Uterus (tissue), 4 donors: ENCODE results near the gene PUDP. TPM values are rescaled to one million over a fixed set of nuclear protein-coding genes. Genes with fewer than 3 reads are reported as not detected.

Source experiments
- DNase-seq, 2 donors: peaks; one replicate each; pipeline ENCODE4 v3.0.0-alpha.2; 2019 to 2020
- H3K27ac ChIP-seq, 2 donors: fragments of 200-600 bp; sonication (generic); 1 replicate in 1 of 2; 2 replicates in 1 of 2; pipeline ENCODE4 v1.5.1; 2016 to 2018
- H3K27me3 ChIP-seq, 2 donors: fragments of 200-600 bp; sonication (generic); one replicate each; pipeline ENCODE4 v1.5.1; 2018 to 2019; ENCODE audit warnings: control low read depth in 1 of 2
- H3K36me3 ChIP-seq, 2 donors: fragments of 200-600 bp; sonication (generic); one replicate each; pipeline ENCODE4 v1.5.1; 2019; ENCODE audit warnings: control low read depth in 1 of 2
- H3K4me1 ChIP-seq, 2 donors: fragments of 200-600 bp; sonication (generic); one replicate each; pipeline ENCODE4 v1.5.1; 2018 to 2019; ENCODE audit warnings: control low read depth in 1 of 2
- H3K4me3 ChIP-seq, 2 donors: fragments of 200-600 bp; sonication (generic); 1 replicate in 1 of 2; 2 replicates in 1 of 2; pipeline ENCODE4 v1.5.1; 2018 to 2019; ENCODE audit warnings: mild to moderate bottlenecking in 1 of 2
- H3K9me3 ChIP-seq, 2 donors: fragments of 200-600 bp; sonication (generic); one replicate each; pipeline ENCODE4 v1.5.1; 2019; ENCODE audit warnings: control low read depth in 1 of 2
- CTCF ChIP-seq, 4 experiments: fragments of 200-600 bp in 2 of 4; fragments of 450-650 bp in 2 of 4; sonication (generic) in 2 of 4; IDR thresholded peaks; one replicate each; pipeline ENCODE4 v1.5.1; 2016 to 2019; ENCODE audit warnings: antibody characterized with exemption in 4 of 4, mild to moderate bottlenecking in 2 of 4, moderate library complexity in 1 of 4
- POLR2A ChIP-seq, 2 donors: fragments of 450-650 bp; IDR thresholded peaks; one replicate each; pipeline ENCODE4 v1.6.1; 2016; ENCODE audit warnings: antibody characterized with exemption in 2 of 2, mild to moderate bottlenecking in 1 of 2, moderate library complexity in 1 of 2
- intact Hi-C: fragments of 100-400 bp; cut with DNase I; formaldehyde crosslinking; loops from one replicate; pipeline ENCODE4 v1.15.1; 2023; ENCODE audit warnings: low total_unique reads
- total RNA-seq, 4 donors: library from RNA; depleted of rRNA in 3 of 4; stranded (reverse); fragments of >200 nt in 3 of 4; gene quantifications; one replicate each; pipeline versions ENCODE4 v1.1.0 to v1.2.4, GENCODE V29; 2014 to 2023
- donor health status: DM: yes; HTN: yes; CAD: no.

PUDP gene
- total RNA-seq, 4 donors from 2014 or later: 11.4 to 32.3 (median 14.5) TPM

GRCh38 chrX:7059214-7059838, 88.6 kb downstream of the PUDP start:
- Histone ChIP-seq H3K27ac (no peak overlapping the region), H3K27me3 (no peaks in the 10 kb centered on the region), H3K9me3 (no peaks in the 10 kb centered on the region), H3K36me3 (no peaks in the 10 kb centered on the region), H3K4me1 (no peaks in the 10 kb centered on the region), H3K4me3 (no peak overlapping the region)
- TF ChIP-seq POLR2A (IDR thresholded peaks at IDR 0.05): no peak
- no peak for TF ChIP-seq CTCF (IDR thresholded peaks at IDR 0.05)
- no peak for DNase-seq
- intact Hi-C loops: no loop called here

GRCh38 chrX:7055386-7056137, 92.4 kb downstream of the PUDP start:
- Histone ChIP-seq H3K27ac (no peak overlapping the region), H3K4me3 (no peak overlapping the region)
- intact Hi-C loops: no loop called here

GRCh38 chrX:7054219-7055216, 93.4 kb downstream of the PUDP start:
- no peaks in the 10 kb centered on the region for H3K9me3 ChIP-seq
- no peaks in the 10 kb centered on the region for H3K36me3 ChIP-seq
- H3K27ac ChIP-seq: no peak overlapping the region
- no peaks in the 10 kb centered on the region for H3K4me1 ChIP-seq
- intact Hi-C loops: no loop called here
- TF ChIP-seq CTCF (IDR thresholded peaks at IDR 0.05) (no peak), POLR2A (IDR thresholded peaks at IDR 0.05) (no peak)
- no peak overlapping the region for H3K4me3 ChIP-seq
- no peak for DNase-seq
- H3K27me3 ChIP-seq: no peaks in the 10 kb centered on the region

More at GRCh38 chrX:7055386-7056137, 92.4 kb downstream of the PUDP start:
- Histone ChIP-seq H3K27me3 (no peaks in the 10 kb centered on the region), H3K36me3 (no peaks in the 10 kb centered on the region), H3K9me3 (no peaks in the 10 kb centered on the region), H3K4me1 (no peaks in the 10 kb centered on the region)
- no peak for DNase-seq
- no peak for TF ChIP-seq POLR2A (IDR thresholded peaks at IDR 0.05)
- TF ChIP-seq CTCF (IDR thresholded peaks at IDR 0.05): no peak

- no peaks in the 10 kb centered on the region for H3K9me3 ChIP-seq
- DNase-seq: no peak
- no peaks in the 10 kb centered on the region for H3K27me3 ChIP-seq
- intact Hi-C loops: no loop called here
- TF ChIP-seq CTCF (IDR thresholded peaks at IDR 0.05): no peak
- no peak for TF ChIP-seq POLR2A (IDR thresholded peaks at IDR 0.05)
- no peaks in the 10 kb centered on the region for H3K36me3 ChIP-seq
- H3K27ac ChIP-seq: no peak overlapping the region
- H3K4me3 ChIP-seq: no peak overlapping the region
- no peaks in the 10 kb centered on the region for H3K4me1 ChIP-seq
These were observed 95.4 kb downstream of the PUDP start for GRCh38 chrX:7052541-7052940.
